Epithelial cell of prostate (primary cell): ENCODE results near the gene MMD2.

Experiments used
- DNase-seq: peaks from one replicate; pipeline ENCODE4 v3.0.0-alpha.2; 2011; ENCODE audit warnings: low read depth, low spot score
- H3K27ac ChIP-seq: fragments of 450-650 bp; 2 replicates; pipeline ENCODE4 v1.5.1; 2017; ENCODE audit warnings: mild to moderate bottlenecking

The MMD2 gene

DNA sequence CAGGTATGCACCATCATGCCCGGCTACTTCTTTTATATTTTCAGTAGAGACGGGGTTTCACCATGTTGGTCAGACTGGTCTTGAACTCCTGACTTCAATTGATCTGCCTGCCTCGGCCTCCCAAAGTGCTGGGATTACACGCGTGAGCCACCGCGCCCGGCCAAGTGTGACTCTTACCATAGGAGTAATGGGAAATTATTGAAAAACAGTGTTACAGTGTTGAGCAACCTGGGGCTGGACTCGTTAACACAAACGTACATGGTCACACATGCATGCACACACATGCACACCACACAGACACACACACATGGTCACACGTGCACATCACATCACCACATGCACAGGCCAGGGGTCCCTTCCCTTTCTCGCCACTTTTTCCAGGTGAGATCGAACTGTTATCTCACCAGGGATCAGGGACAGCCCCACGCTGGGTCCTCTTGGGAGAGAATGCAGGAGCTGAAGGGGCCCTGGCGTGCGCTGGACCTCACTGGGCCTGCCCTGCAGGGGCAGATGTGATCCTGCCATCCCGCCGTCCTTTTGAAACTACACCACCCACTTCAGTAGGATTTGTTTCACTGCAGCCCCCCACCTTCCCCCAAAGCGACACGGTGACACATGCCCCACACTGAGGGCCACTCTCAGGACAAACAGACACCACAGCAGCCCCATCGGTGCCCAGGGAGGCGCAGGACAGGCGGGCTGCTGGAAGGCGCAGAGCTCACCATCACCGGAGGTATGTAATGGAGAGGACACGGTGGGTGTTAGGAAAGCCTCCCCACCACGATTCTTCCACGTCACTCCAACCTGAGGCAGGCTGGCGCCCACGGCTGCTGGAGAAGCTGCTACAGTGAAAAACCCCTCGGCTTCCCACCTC lies 85.7 kb downstream of the MMD2 start:
- no peak for DNase-seq

DNA sequence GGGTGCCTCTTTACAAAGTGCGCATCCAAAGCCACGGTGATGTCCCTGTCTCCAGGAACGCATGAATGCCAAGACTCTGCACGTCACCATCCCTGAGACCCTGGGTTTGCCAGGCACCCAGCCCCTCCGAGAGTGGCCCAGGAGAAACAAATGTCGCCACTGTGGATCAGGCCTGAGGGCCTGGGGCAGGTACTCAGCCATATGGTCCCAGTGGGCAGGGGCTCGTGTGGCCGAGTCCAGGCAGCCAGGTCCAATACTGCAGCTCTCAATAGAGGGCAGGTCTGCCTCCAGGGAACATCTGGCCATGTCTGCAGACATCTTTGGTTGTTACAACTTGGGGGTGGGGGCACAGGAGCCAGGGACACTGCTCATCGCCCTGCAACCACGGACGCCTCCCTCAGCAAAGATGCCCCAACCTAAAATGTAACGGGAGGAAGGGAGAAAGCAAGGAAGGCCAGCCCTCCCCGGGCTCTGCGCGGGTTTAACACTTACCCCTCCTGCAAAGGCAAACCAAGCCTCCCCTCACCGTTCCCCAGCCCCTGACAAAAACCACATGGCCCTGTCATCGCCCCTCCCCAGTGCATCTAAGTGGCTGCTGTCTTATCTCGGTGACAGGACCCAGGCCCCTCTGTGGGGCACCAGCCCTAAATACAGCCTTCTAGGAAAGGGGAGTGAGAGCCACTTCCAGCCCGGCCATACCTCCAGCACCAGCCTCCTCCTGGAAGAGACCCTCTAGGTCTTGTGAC lies 86.9 kb downstream of the MMD2 start:
- no peak overlapping the region for H3K27ac ChIP-seq
- DNase-seq: no peak

More for the DNA sequence above, 85.7 kb downstream of the MMD2 start:
- H3K27ac ChIP-seq: no peak overlapping the region

DNA sequence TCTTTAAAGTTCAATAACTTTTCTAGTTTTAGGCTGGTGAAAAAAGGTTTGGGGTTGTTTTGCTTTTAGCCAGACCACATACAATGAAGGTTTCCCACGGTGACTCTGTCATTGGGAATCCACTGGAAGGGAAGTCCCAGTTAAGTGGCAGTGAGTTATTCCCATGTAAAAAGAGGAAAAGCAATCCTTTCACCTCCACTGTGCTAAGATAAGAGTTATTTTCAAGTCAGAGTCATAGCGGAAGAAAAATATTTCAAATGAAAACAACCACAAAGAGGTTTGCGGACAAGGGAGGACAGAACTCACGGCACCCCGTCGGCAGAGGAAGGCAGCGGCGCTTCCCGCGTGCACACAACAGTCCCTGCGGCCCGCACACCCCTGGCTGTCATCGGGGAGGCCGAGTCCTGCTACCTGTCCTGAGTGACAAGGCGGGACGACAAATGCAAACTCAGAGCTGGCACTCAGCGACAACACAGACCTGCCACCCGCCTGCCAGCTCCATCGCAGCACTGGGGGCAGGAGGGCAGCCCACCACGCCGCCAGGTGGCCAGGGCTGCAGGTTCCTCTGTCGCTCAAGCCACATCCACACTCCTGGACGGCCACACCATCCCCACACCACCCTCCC lies 87.8 kb downstream of the MMD2 start:
- no peak for DNase-seq
- H3K27ac ChIP-seq: no peak overlapping the region

DNA sequence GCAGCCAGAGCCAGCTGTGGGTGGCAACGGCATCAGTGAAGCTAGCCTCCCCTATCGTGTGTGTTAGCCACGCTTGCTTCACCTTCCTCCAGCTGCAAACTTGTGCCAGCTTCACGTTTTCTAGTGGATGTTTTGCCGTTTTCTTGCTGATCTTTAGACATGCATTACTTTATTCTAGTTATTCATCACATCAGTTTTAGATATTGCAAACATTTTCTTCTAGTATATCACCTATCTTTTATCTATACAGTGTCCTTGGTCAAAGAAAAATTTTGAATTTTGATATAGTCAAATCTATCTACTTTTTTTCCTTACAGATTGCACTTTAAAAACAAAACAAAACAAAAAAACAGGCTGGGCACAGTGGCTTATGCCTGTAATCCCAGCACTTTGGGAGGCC lies 90.5 kb downstream of the MMD2 start:
- no peak for DNase-seq
- H3K27ac ChIP-seq: no peak overlapping the region

DNA sequence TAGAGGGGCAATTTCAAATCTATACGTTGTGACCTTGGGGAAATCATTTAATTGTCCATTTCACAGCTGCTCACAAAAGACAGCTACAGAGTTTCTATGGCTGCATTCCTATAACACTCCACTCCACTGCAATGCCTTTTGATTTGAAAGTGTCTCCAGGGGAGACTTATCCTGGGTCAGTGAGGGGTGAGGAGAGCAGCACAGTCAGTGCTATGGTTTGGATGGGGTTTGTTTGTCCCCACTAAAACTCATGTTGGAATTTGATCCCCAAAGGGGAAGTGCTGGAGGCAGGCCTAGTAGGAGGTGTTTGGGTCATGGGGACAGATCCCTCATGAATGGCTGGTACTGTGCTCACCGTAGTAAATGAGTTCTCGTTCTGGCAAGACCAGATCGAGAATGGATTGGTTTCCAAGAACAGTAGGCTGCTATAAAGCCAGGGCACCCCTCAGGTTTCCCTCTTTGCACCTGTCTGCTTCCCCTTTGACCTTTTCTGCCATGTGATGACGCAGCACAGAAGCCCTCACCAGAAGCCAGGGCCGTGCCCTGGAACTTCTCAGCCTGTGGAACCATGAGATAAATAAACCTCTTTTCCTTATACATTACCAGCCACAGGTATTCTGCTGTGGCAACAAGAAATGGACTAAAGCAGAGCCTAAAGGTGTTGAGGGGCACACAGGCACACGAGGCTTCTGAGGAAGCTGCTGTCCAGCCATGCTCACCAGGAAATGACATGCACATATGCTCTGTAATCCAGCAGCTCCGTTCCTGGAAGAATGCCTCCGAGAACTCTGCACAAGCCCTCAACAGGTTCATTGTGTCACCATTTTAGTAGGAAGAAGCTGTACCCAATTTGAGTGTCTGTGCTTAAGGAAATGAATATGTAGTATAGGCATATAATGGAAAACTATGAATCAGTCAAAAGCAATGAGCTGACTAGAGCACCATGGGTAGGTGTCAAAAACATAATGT lies 92.2 kb downstream of the MMD2 start:
- no peak overlapping the region for H3K27ac ChIP-seq
- DNase-seq: no peak

DNA sequence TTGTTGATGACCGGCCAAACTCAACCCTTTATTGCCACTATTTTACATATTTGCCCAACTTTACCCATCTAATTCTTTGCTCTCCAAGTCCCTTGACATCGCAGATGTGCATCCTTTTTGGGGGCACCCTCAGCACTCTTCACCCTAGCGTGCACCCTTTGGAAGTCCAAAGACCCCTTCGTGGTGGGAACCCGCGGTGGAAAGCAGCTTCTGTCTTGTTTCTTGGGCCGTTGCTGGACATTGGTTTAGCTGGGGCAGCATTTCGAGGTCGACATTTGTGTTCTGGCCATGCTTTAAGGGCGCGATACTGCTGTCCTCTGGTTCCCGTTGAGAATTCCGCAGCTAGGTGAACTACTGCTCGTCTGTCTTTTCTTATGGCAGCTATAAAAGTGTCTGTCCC lies 96.8 kb downstream of the MMD2 start:
- H3K27ac ChIP-seq: no peak overlapping the region

DNA sequence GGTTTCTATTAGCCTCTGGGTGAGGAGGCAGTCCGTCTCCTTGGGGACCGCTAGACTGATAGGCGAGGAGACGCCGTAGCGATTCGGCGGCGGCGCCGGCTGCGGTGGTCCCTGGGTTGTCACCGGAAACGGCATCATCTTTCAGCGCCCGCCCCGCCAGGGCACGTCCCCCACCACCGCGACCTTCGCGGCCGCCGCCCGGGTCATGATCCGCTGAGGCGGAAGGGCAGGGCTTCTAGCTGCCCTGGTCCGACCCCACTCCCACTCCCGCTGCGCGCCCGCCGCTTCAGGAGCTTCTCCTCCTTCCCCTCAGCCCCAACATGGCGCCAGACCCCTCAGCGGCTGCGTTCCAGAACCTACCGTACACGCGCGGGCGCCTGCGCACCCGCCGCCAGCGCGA lies 97.3 kb downstream of the MMD2 start, which contains the start of gene PAPOLB:
Gene PAPOLB, minus strand, starts transcription at position 358 of the 400 bp plus-strand sequence. Its CDS starts 220 bp downstream, at position 138.
- no peak for DNase-seq
- H3K27ac ChIP-seq: no peak within 1 kb of the TSS

More for the DNA sequence above, 96.8 kb downstream of the MMD2 start:
- DNase-seq: no peak

DNA sequence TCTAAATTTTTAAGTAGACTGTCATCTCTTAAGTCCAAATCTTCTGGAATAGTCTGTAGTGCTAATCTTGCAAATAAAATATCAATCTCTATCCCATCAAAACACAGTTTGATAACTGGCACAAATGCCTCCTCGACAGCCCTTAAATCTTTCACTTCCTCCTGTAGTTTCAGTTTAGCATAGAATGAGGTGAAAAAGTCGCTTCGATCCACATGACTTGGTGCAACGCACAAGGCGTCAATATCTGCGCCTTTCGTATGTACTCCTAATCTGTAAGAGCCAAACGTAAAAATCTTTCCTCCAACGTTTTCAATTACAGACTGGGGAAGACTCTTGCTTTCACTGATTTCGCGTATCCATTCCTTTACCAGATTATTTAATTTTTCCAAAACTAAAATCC lies 97.8 kb downstream of the MMD2 start:
- H3K27ac ChIP-seq: no peak overlapping the region
- no peak for DNase-seq

DNA sequence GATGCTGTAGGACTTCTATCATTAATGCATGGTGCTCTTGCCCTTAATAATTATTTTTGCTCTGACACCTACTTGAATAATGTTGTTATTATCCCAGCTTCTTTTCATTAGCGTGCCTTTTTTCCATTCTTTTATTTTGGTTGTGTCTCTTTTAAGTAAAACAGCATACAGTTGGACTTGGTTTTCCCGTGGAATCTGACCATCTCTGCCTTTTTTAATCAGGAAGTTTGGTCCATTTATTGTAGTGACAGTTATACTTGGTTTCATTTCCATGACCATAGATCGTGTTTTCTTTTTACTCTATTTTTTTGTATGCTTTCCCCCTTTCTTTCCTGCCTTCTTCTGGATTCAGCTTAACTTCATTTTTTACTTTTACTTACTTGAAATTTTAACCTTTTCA lies 101.8 kb downstream of the MMD2 start:
- DNase-seq: no peak

DNA sequence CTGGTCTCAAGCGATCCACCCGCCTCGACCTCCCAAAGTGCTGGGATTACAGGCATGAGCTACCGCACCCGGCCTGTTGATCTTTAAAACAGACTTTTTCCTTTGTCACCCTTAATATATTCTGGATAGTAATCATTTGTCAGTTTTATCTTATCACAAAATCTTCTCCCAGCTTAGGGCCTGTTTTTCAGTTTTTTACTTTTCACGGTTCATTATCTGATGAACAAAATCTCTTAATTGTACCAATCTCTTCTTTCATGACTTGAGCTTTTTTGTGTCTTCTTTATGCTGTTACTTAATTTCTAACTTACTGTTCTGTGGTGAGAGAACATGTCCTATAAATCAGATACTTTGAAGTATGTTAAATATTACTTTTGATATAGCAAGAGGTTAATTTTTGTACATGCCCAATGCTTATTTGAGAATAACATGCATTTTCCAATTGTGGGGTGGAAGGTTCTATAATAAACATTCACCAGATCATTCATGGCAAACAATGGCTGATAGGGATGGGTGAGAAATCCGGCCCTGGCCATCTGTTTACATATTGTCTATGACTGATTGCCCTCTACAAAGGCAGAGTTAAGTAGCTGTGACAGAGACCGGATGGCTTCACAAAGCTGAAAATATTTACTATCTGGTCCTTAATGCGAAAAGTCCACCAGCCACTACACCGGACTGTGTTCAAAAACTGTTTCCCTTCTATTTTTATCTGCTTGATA lies 102.5 kb downstream of the MMD2 start:
- H3K27ac ChIP-seq: no peak overlapping the region
- no peak for DNase-seq

More for the DNA sequence above, 101.8 kb downstream of the MMD2 start:
- H3K27ac ChIP-seq: no peak overlapping the region
